Tibial nerve (tissue), 4 donors: ENCODE results near the gene SCEL. TPM values are rescaled to one million over a fixed set of nuclear protein-coding genes. Genes with fewer than 3 reads are reported as not detected.

Experiments used
- DNase-seq, 2 donors: peaks; one replicate each; pipeline ENCODE4 v3.0.0-alpha.2; 2019; ENCODE audit warnings: low spot score in 2 of 2
- H3K27ac ChIP-seq, 4 donors: fragments of 200-600 bp; sonication (generic) in 3 of 4; one replicate each; pipeline ENCODE4 v1.5.1; 2017 to 2019; ENCODE audit warnings: mild to moderate bottlenecking in 1 of 4
- H3K27me3 ChIP-seq, 2 donors: fragments of 200-600 bp; sonication (generic) in 1 of 2; one replicate each; pipeline versions ENCODE4 v1.5.1 to v1.6.0; 2017 to 2019
- H3K36me3 ChIP-seq, 3 donors: fragments of 200-600 bp; sonication (generic); one replicate each; pipeline ENCODE4 v1.5.1; 2018 to 2019
- H3K4me1 ChIP-seq, 4 donors: fragments of 200-600 bp; sonication (generic) in 3 of 4; one replicate each; pipeline ENCODE4 v1.5.1; 2017 to 2019
- H3K4me3 ChIP-seq, 4 donors: fragments of 200-600 bp; sonication (generic) in 3 of 4; one replicate each; pipeline ENCODE4 v1.5.1; 2017 to 2019; ENCODE audit warnings: mild to moderate bottlenecking in 1 of 4, moderate library complexity in 1 of 4
- H3K9me3 ChIP-seq, 4 donors: fragments of 200-600 bp; sonication (generic) in 3 of 4; one replicate each; pipeline ENCODE4 v1.5.1; 2017 to 2019
- CTCF ChIP-seq, 5 experiments: fragments of 200-600 bp in 3 of 5; fragments of 450-650 bp in 2 of 5; sonication (generic) in 3 of 5; IDR thresholded peaks; one replicate each; pipeline ENCODE4 v1.5.1; 2016 to 2019; ENCODE audit warnings: antibody characterized with exemption in 5 of 5, mild to moderate bottlenecking in 3 of 5, moderate library complexity in 2 of 5
- EP300 ChIP-seq, 2 donors: sonication (generic); formaldehyde crosslinking; IDR thresholded peaks; one replicate each; pipeline ENCODE4 v1.6.1; 2017; ENCODE audit warnings: antibody characterized with exemption in 2 of 2, mild to moderate bottlenecking in 1 of 2
- POLR2A ChIP-seq, 2 donors: fragments of 450-650 bp; IDR thresholded peaks; one replicate each; pipeline ENCODE4 v1.6.1; 2017; ENCODE audit warnings: antibody characterized with exemption in 2 of 2, mild to moderate bottlenecking in 2 of 2, moderate library complexity in 2 of 2
- WGBS, 2 donors: methylation state at CpG; one replicate each; pipeline ENCODE4 v1.1.5; 2018; 5-methylcytosine and 5-hydroxymethylcytosine counted together
- total RNA-seq, 4 donors: library from RNA; depleted of rRNA; stranded (reverse); fragments of >200 nt; gene quantifications; one replicate each; pipeline ENCODE4 v1.1.0, GENCODE V29; 2016

SCEL gene
- total RNA-seq, 4 donors from 2014 or later: not detected

DNA sequence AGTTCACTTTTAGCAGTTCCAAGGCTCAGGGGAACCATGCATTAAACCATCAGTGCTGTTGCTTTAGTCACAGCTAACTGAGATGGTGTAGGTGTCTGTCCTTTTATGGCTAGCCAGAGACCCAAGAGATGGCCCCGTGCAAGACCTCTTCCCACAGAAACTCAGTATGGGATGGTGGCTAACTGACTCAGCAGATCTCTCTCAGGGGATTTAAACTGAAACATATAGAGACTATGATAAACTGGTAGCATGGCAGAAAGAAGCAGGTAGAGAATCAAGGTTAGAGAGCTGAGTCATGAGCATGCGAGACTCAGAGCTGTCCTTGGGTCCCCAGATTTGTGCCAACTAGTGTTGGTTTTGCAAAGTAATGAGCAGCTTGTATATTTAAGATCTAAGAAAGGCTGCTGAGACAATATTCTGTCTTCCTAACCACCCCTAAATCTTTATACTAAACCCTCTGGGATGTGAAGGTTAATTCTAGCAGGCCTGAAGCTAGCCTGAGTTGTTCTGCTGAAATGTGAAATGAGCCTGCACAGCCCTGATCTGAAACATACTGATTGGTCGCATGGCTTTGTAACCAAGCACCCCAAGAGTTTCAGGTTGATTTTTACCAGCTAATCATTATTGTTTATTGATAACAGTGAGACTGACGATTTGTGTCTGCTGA is 6.5 kb upstream of the SCEL start:
- Histone ChIP-seq H3K4me3 (no peak overlapping the region), H3K27ac (no peak overlapping the region), H3K36me3 (no peaks in the 10 kb centered on the region), H3K4me1 (peaks cover 0 to 6% (median 0%) of the 10 kb centered on the region in 4 donors), H3K9me3 (no peaks in the 10 kb centered on the region), H3K27me3 (no peaks in the 10 kb centered on the region)
- DNase-seq: no peak
- 63 to 70% methylated on average over 4 of the region's 4 CpGs for WGBS, 2 donors
- TF ChIP-seq POLR2A (IDR thresholded peaks at IDR 0.05): no peak
- TF ChIP-seq EP300 (IDR thresholded peaks at IDR 0.05): no peak
- TF ChIP-seq CTCF (IDR thresholded peaks at IDR 0.05): no peak

- WGBS, 2 donors: 93 to 95% methylated on average over 4 of the region's 4 CpGs
- peaks cover 0 to 6% (median 0%) of the 10 kb centered on the region in 4 donors for H3K4me1 ChIP-seq
- H3K9me3 ChIP-seq: no peaks in the 10 kb centered on the region
- TF ChIP-seq EP300 (IDR thresholded peaks at IDR 0.05): no peak
- no peak for TF ChIP-seq POLR2A (IDR thresholded peaks at IDR 0.05)
- no peak for TF ChIP-seq CTCF (IDR thresholded peaks at IDR 0.05)
- DNase-seq: no peak
- no peak overlapping the region for H3K4me3 ChIP-seq
- H3K27ac ChIP-seq: no peak overlapping the region
- H3K27me3 ChIP-seq: no peaks in the 10 kb centered on the region
- H3K36me3 ChIP-seq: no peaks in the 10 kb centered on the region
Measured at GRCh38 chr13:77529501-77529840, 6.0 kb upstream of the SCEL start.

- DNase-seq: no peak
- no peak overlapping the region for H3K27ac ChIP-seq
- H3K9me3 ChIP-seq: no peaks in the 10 kb centered on the region
- H3K4me3 ChIP-seq: no peak overlapping the region
- no peaks in the 10 kb centered on the region for H3K36me3 ChIP-seq
- TF ChIP-seq POLR2A (IDR thresholded peaks at IDR 0.05) (no peak), CTCF (IDR thresholded peaks at IDR 0.05) (no peak), EP300 (IDR thresholded peaks at IDR 0.05) (no peak)
- H3K4me1 ChIP-seq: peaks cover 0 to 6% (median 0%) of the 10 kb centered on the region in 4 donors
- H3K27me3 ChIP-seq: no peaks in the 10 kb centered on the region
Measured at GRCh38 chr13:77530875-77531274, 4.6 kb upstream of the SCEL start.

- Histone ChIP-seq H3K9me3 (no peaks in the 10 kb centered on the region), H3K4me3 (no peak overlapping the region), H3K4me1 (peaks cover 0 to 6% (median 0%) of the 10 kb centered on the region in 4 donors), H3K27ac (no peak overlapping the region), H3K36me3 (no peaks in the 10 kb centered on the region), H3K27me3 (no peaks in the 10 kb centered on the region)
- WGBS, 2 donors: 81 to 93% methylated on average over 2 of the region's 2 CpGs
- TF ChIP-seq POLR2A (IDR thresholded peaks at IDR 0.05) (no peak), CTCF (IDR thresholded peaks at IDR 0.05) (no peak), EP300 (IDR thresholded peaks at IDR 0.05) (no peak)
- no peak for DNase-seq
Measured at GRCh38 chr13:77532983-77533382, 2.5 kb upstream of the SCEL start.

DNA sequence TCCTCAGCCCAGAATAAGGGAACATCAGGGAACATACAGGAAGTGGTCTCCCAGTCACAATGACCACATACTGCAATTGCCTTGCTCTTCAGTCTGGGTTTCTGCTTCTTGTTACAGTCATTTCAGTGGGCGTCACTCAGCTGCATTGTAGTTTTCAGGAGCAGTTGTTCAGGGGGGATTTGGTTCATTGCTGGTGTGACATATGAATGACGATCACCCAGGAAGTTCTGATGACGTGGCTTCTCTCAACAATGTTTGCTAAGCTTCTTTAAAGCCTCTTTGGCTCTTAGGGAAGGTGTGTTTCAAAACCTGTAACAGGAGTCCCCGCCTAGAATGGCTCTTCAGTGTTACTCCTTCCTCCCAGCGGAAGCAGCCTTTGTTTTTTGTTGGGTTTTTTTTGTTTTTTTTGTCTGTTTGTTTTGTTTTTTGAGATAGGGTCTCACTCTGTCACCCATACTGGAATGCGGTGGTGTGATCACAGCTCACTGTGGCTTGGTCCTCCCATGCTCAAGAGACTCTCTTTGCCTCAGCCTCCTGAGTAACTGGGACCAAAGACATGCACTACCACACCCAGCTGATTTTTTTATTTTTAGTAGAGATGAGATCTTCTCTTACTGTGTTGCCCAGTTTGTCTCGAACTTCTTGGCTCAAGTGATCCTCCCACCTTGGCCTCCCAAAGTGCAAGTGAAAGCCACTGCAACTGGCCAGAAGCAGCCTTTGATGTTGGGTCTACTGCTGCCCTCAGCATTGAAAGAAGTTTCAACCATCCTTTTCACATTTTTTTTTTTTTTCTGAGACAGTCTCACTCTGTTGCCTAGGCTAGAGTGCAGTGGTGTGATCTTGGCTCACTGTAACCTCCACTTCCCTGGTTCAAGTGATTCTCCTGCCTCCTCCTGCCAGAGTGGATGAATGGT is 1.4 kb upstream of the SCEL start:
- no peaks in the 10 kb centered on the region for H3K36me3 ChIP-seq
- H3K4me1 ChIP-seq: peaks cover 0 to 6% (median 0%) of the 10 kb centered on the region in 4 donors
- no peak overlapping the region for H3K27ac ChIP-seq
- TF ChIP-seq CTCF (IDR thresholded peaks at IDR 0.05): no peak
- no peak for TF ChIP-seq EP300 (IDR thresholded peaks at IDR 0.05)
- no peak for TF ChIP-seq POLR2A (IDR thresholded peaks at IDR 0.05)
- no peaks in the 10 kb centered on the region for H3K9me3 ChIP-seq
- no peak for DNase-seq
- H3K4me3 ChIP-seq: no peak overlapping the region
- H3K27me3 ChIP-seq: no peaks in the 10 kb centered on the region
- WGBS, 2 donors: 67 to 85% methylated on average over 7 of the region's 7 CpGs
